Psoas muscle (tissue), 8 donors: ENCODE results near the gene ASMTL. TPM values are rescaled to one million over a fixed set of nuclear protein-coding genes. Genes with fewer than 3 reads are reported as not detected.
A peak's percentile ranks its signal among the peaks of the same experiment; 100 is the strongest.

Experiments
- ATAC-seq, 4 donors: fragments of 200-7000 bp; cut with Tn5 transposase; one replicate each; pipeline ENCODE4 v1.9.1; 2020; ENCODE audit warnings: moderate library complexity in 3 of 4, mild to moderate bottlenecking in 2 of 4
- DNase-seq, 2 donors: peaks; one replicate each; pipeline ENCODE4 v3.0.0-alpha.2; 2020
- H3K27ac ChIP-seq: fragments of 200-600 bp; one replicate; pipeline ENCODE4 v1.8.0; 2022
- H3K27me3 ChIP-seq, 3 donors: fragments of 200-600 bp in 1 of 3; one replicate each; pipeline versions ENCODE4 v1.6.1 to v1.8.0; 2013 to 2022; ENCODE audit warnings: low read length in 2 of 3, mild to moderate bottlenecking in 2 of 3, moderate library complexity in 1 of 3; ENCODE audit not compliant: insufficient read depth in 3 of 3
- H3K36me3 ChIP-seq, 2 donors: fragments of 200-600 bp in 1 of 2; one replicate each; pipeline versions ENCODE4 v1.6.1 to v1.8.0; 2013 to 2022; ENCODE audit warnings: low read depth in 1 of 2, mild to moderate bottlenecking in 1 of 2, moderate library complexity in 1 of 2; ENCODE audit not compliant: insufficient read depth in 1 of 2
- H3K4me1 ChIP-seq: fragments of 200-600 bp; one replicate; pipeline ENCODE4 v1.8.0; 2022
- H3K4me3 ChIP-seq: fragments of 200-600 bp; one replicate; pipeline ENCODE4 v1.8.0; 2022; ENCODE audit warnings: mild to moderate bottlenecking
- H3K9me3 ChIP-seq: fragments of 200-600 bp; one replicate; pipeline ENCODE4 v1.8.0; 2022
- CTCF ChIP-seq: fragments of 200-600 bp; IDR thresholded peaks from one replicate; pipeline ENCODE4 v1.8.0; 2022; ENCODE audit warnings: antibody characterized with exemption
- WGBS, 3 donors: extraction: QIAGEN DNeasy Blood & Tissue Kit; methylation state at CpG; one replicate each; pipeline versions ENCODE4 v1.1.6 to v1.1.7; 2013; 5-methylcytosine and 5-hydroxymethylcytosine counted together
- intact Hi-C, 2 donors: fragments of 100-400 bp; cut with DNase I; formaldehyde crosslinking; loops; one replicate each; pipeline versions ENCODE4 v1.11.0 to v1.14.2; 2022
- polyA plus RNA-seq, 3 donors: library from polyadenylated mRNA; stranded (reverse); fragments of 200-250 nt; gene quantifications; one replicate each; pipeline ENCODE4 v1.2.3, GENCODE V29; 2013
- total RNA-seq, 4 donors: library from RNA; stranded (reverse); fragmentation: NEBNext Ultra II Directional in 2 of 4; extraction: Animal tissue kit (Norgen Biotek cat#: 25700) in 2 of 4; gene quantifications; one replicate each; pipeline versions ENCODE4 v1.2.1 to v1.2.4, GENCODE V29; 2021 to 2023
- donor health status: healthy with polysubstance abuse.
- donor health status: DM: no; HTN: no; CAD: no; lungs with moderate emphysema.
- donor health status: Bipolar disorder and iron deficiency.
- donor health status: healthy.
- donor health status: DM: yes; HTN: yes; CAD: no.
- donor health status: DM: no; HTN: no; CAD: no.
- donor health status: DM: no; HTN: no; CAD: no.
- donor health status: DM: yes; HTN: yes; CAD: no.

ASMTL gene
- total and polyA plus RNA-seq, 7 donors, result 6.6 to 18.2 (median 9.8) TPM

GRCh38 chrX:1496076-1496475, 43.4 kb upstream of the ASMTL start:
- Histone ChIP-seq H3K4me1 (no peaks in the 10 kb centered on the region), H3K27me3 (no peaks in the 10 kb centered on the region), H3K27ac (no peak overlapping the region), H3K9me3 (no peaks in the 10 kb centered on the region), H3K4me3 (no peak overlapping the region), H3K36me3 (no peaks in the 10 kb centered on the region)
- WGBS, 3 donors, result 62 to 73% (median 70%) methylated on average over 12 of the region's 12 CpGs
- TF ChIP-seq CTCF, result no peak
- DNase-seq (no peak), ATAC-seq (no peak)
- intact Hi-C loops, result no loop called here

GRCh38 chrX:1493877-1494510, 41.3 kb upstream of the ASMTL start:
- no peaks in the 10 kb centered on the region for H3K9me3 ChIP-seq
- no peak for TF ChIP-seq CTCF
- H3K27ac ChIP-seq, result no peak overlapping the region
- WGBS, 3 donors, result 6 to 13% (median 10%) methylated on average over 15 of the region's 15 CpGs
- H3K36me3 ChIP-seq, result no peaks in the 10 kb centered on the region
- intact Hi-C loops, result no loop called here
- H3K4me3 ChIP-seq, result peak overlapping the region; percentile 42
- H3K4me1 ChIP-seq, result no peaks in the 10 kb centered on the region
- H3K27me3 ChIP-seq, result no peaks in the 10 kb centered on the region
- DNase-seq (no peak), ATAC-seq (no peak)

GRCh38 chrX:1493412-1493811, 40.7 kb upstream of the ASMTL start:
- Histone ChIP-seq H3K27ac (no peak overlapping the region), H3K27me3 (no peaks in the 10 kb centered on the region), H3K36me3 (no peaks in the 10 kb centered on the region), H3K4me3 (peak overlapping the region; percentile 42), H3K4me1 (no peaks in the 10 kb centered on the region), H3K9me3 (no peaks in the 10 kb centered on the region)
- no peak for DNase-seq
- 17 to 28% (median 21%) methylated on average over 16 of the region's 16 CpGs for WGBS, 3 donors
- ATAC-seq, result no peak
- intact Hi-C loops, result no loop called here
- TF ChIP-seq CTCF, result no peak

GRCh38 chrX:1492421-1493012, 39.8 kb upstream of the ASMTL start:
- intact Hi-C loops, result no loop called here
- H3K27ac ChIP-seq, result no peak overlapping the region
- DNase-seq, result no peak

More at GRCh38 chrX:1492421-1493012, 39.8 kb upstream of the ASMTL start:
- no peak for ATAC-seq
- H3K9me3 ChIP-seq, result no peaks in the 10 kb centered on the region
- no peak for TF ChIP-seq CTCF
- 80 to 81% (median 81%) methylated on average over 9 of the region's 9 CpGs for WGBS, 3 donors
- no peaks in the 10 kb centered on the region for H3K4me1 ChIP-seq
- no peaks in the 10 kb centered on the region for H3K27me3 ChIP-seq
- H3K36me3 ChIP-seq, result no peaks in the 10 kb centered on the region
- H3K4me3 ChIP-seq, result no peak overlapping the region
